ENCODE data around the gene ARID4B.
"Not testable (repeated sequence)": the region's sequence is repeated elsewhere in the genome, so short reads cannot be mapped to it uniquely, and the experiment has no call there.

ARID4B gene

GRCh38 chr1:235320521-235321179 is 7.3 kb downstream of the ARID4B start:
- TF ChIP-seq ZFX (IDR thresholded peaks at IDR 0.05; ENCODE audit: borderline replicate concordance) (no peak), CTCF (IDR thresholded peaks at IDR 0.05) (no peak)
- H3K27ac ChIP-seq, result no peak overlapping the region

- H3K27ac ChIP-seq, result no peak overlapping the region
- no peak for TF ChIP-seq ZFX (IDR thresholded peaks at IDR 0.05; ENCODE audit: borderline replicate concordance)
- no peak for TF ChIP-seq CTCF (IDR thresholded peaks at IDR 0.05)
Measured at GRCh38 chr1:235319255-235319654, 8.7 kb downstream of the ARID4B start.

DNA sequence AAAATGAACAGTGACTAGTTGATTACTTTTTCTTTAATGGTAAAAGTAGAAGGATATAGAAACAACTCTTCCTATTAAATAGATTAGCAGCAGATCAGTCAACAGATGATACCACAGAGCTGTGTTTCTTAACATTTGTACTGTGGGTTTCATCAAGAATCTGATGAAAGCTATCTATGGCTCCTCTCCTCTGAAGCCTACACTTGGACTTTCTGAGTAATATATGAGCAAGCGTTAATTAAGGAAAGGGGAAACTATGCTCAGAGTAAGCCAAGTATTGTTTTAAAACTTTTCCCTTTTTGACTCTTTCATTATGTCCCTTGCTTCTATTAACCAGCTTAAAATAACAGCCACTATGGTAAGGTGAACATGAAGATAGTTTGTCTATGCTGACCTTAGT is 10.8 kb downstream of the ARID4B start:
- TF ChIP-seq CTCF (IDR thresholded peaks at IDR 0.05), result no peak
- no peak for TF ChIP-seq ZFX (IDR thresholded peaks at IDR 0.05; ENCODE audit: borderline replicate concordance)
- no peak overlapping the region for H3K27ac ChIP-seq

GRCh38 chr1:235315735-235316134 is 12.2 kb downstream of the ARID4B start:
- no peak for TF ChIP-seq ZFX (IDR thresholded peaks at IDR 0.05; ENCODE audit: borderline replicate concordance)
- peak; percentile 28; the same call in 1 of the 2 replicates for TF ChIP-seq CTCF (IDR thresholded peaks at IDR 0.05)
- H3K27ac ChIP-seq, result no peak overlapping the region

DNA sequence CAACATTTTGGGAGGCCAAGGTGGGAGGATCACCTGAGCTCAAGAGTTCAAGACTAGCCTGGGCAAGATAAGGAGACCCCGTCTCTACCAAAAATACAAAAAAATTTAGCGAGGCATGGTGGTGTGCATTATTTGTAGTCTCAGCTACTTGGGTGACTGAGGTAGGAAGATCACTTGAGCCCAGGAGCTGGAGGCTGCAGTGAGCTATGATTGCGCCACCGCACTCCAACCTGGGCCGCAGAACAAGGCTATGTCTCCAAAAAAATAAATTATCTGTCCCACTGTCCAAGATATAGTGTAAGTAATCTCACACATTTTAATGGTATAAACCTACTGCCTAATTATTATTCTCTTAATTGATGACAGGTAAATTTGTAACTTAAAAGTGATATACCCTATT is 12.8 kb downstream of the ARID4B start:
- TF ChIP-seq ZFX (IDR thresholded peaks at IDR 0.05; ENCODE audit: borderline replicate concordance) (no peak), CTCF (IDR thresholded peaks at IDR 0.05) (no peak)
- H3K27ac ChIP-seq, result no peak overlapping the region

GRCh38 chr1:235313931-235314678 is 13.9 kb downstream of the ARID4B start:
- no peak overlapping the region for H3K27ac ChIP-seq
- TF ChIP-seq ZFX (IDR thresholded peaks at IDR 0.05; ENCODE audit: borderline replicate concordance) (no peak), CTCF (IDR thresholded peaks at IDR 0.05) (no peak)

- no peak for TF ChIP-seq ZFX (IDR thresholded peaks at IDR 0.05; ENCODE audit: borderline replicate concordance)
- H3K27ac ChIP-seq, result no peak overlapping the region
Measured at GRCh38 chr1:235313262-235313661, 14.7 kb downstream of the ARID4B start.

- not testable (repeated sequence) for H3K27ac ChIP-seq
Measured at GRCh38 chr1:235309206-235309605, 18.8 kb downstream of the ARID4B start.
